ENCODE data around the gene DLG2. TPM values are rescaled to one million over a fixed set of nuclear protein-coding genes. Genes with fewer than 3 reads are reported as not detected.

The DLG2 gene
- total and polyA plus RNA-seq, 9 of the 15 experiments (the other 6 are each of a cell fraction or from before 2014, with no cell fraction given), result 0.52 to 1.6 (median 0.95) TPM

- ATAC-seq, result no peak
- no peak for FAIRE-seq
- CTCF ChIA-PET (ENCODE audit: low intra/inter-chr PET ratio), result no interaction called here
- no peak for DNase-seq (ENCODE audit: extremely low read depth in 1 of 4, low spot score in 3 of 4)
- no peak overlapping the region for H2AFZ ChIP-seq (ENCODE audit: low read depth, low read length)
- no peak overlapping the region for H3K4me3 ChIP-seq
- in situ Hi-C loops (cut with MboI) (no loop called here), intact Hi-C loops (cut with micrococcal nuclease) (no loop called here)
- no peaks in the 10 kb centered on the region for H3K27me3 ChIP-seq (ENCODE audit: control insufficient read depth in 2 of 2, insufficient read depth in 2 of 2, low read length in 2 of 2)
- BruUV-seq (replicated peaks), result no TSS peak
- H3K4me1 ChIP-seq (replicated peaks in 1 of 2; ENCODE audit: control insufficient read depth in 2 of 2, insufficient read depth in 2 of 2, low read length in 2 of 2), result no peaks in the 10 kb centered on the region
- H3K9me3 ChIP-seq (replicated peaks; ENCODE audit: control insufficient read depth, insufficient read depth, low read depth, low read length), result no peaks in the 10 kb centered on the region
- H3K4me2 ChIP-seq (ENCODE audit: insufficient read depth, low read length), result no peak overlapping the region
- no peaks in the 10 kb centered on the region for H3K9me1 ChIP-seq (ENCODE audit: control insufficient read depth, insufficient read depth, low read length)
- POLR2A ChIA-PET, result no interaction called here
- H3K27ac ChIP-seq (ENCODE audit: extremely low read depth, low read depth, low read length), result no peak overlapping the region
- no peaks in the 10 kb centered on the region for H3K79me2 ChIP-seq (ENCODE audit: control insufficient read depth, insufficient read depth, low read length)
- no peaks in the 10 kb centered on the region; the same call in 1 of the 2 replicates for H4K20me1 ChIP-seq (replicated peaks; ENCODE audit: control insufficient read depth, insufficient read depth, low read length)
- 0% methylated on average over 1 of the region's 1 CpG for WGBS (ENCODE audit: insufficient coverage, low coverage, missing lambda C conversion rate)
- no peak overlapping the region for H3K9ac ChIP-seq (ENCODE audit: insufficient read depth in 1 of 2, low read depth in 2 of 2, low read length in 2 of 2)
- H3K36me3 ChIP-seq (ENCODE audit: control insufficient read depth, insufficient read depth, low read length), result no peaks in the 10 kb centered on the region
- TF ChIP-seq ZNF785 (CRISPR knock-in tag; IDR thresholded peaks at IDR 0.05) (no peak), MEF2A (IDR thresholded peaks at IDR 0.05; ENCODE audit: control insufficient read depth, low read depth, low read length) (no peak), SREBF1 (IDR thresholded peaks at IDR 0.05; ENCODE audit: borderline replicate concordance, low read depth, low read length) (no peak), NR1H2 (CRISPR knock-in tag; IDR thresholded peaks at IDR 0.05) (no peak), USF2 (CRISPR knock-in tag; IDR thresholded peaks at IDR 0.05) (no peak), ZNF592 (IDR thresholded peaks at IDR 0.05) (no peak), SMARCB1 (IDR thresholded peaks at IDR 0.05; ENCODE audit: insufficient read length, low read depth) (no peak)
- TF ChIP-seq, protein P1, sequence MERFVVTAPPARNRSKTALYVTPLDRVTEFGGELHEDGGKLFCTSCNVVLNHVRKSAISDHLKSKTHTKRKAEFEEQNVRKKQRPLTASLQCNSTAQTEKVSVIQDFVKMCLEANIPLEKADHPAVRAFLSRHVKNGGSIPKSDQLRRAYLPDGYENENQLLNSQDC (CRISPR knock-in tag; IDR thresholded peaks at IDR 0.05), result no peak
Observed at GRCh38 chr11:83544846-83545245, 2082.3 kb downstream of the DLG2 start.

Data from K562 (cell line).